HG03439 (cell line): ENCODE measurements around the gene SLC1A6.
"Not testable (repeated sequence)": the region's sequence is repeated elsewhere in the genome, so short reads cannot be mapped to it uniquely, and the experiment has no call there.

ENCODE experiments used
- ATAC-seq: cut with Tn5 transposase; IDR thresholded peaks from one replicate; pipeline ENCODE4 v1.9.1; 2021; ENCODE audit warnings: mild to moderate bottlenecking, moderate library complexity; ENCODE audit not compliant: unreplicated experiment

The SLC1A6 gene

GRCh38 chr19:14959263-14959662, 20.4 kb downstream of the SLC1A6 start:
- no peak for ATAC-seq

DNA sequence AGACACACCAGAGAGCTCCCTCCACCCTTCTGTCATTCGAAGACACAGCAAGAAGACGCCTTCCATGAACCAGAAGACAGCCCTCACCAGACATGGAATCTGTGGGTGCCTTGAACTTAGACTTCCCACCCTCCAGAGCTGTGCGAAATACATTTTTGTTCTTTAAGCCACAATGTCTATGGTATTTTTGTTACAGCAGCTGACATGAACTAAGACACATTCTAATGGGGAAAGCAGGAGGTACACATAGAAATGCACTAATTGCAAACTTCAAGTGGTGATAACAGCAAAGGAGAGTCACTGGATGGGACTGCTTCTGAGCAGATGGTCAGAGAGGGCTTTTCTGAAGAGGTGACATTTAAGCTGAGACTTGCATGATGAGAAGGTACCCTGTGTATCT, 22.2 kb downstream of the SLC1A6 start:
- no peak for ATAC-seq

GRCh38 chr19:14954071-14954655, 25.5 kb downstream of the SLC1A6 start:
- no peak for ATAC-seq

DNA sequence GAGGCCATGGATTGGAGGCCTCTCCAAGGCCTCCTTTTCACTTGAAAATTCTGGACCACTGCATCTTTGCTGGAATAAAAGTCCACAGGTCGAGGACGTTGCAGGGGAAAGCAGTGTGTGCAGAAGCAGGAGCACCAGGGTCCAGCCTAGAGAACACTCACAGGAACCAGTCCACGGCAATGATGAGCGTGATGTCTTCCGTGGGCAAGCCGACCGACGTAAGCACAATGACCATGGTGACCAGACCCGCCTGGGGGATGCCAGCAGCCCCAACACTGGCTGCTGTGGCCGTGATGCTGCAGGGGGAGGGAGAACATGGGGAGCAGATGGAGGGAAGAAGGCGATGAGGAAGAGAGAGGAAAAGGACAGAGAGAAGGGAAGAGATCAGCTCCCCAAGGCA, 26.9 kb downstream of the SLC1A6 start:
- no peak for ATAC-seq

DNA sequence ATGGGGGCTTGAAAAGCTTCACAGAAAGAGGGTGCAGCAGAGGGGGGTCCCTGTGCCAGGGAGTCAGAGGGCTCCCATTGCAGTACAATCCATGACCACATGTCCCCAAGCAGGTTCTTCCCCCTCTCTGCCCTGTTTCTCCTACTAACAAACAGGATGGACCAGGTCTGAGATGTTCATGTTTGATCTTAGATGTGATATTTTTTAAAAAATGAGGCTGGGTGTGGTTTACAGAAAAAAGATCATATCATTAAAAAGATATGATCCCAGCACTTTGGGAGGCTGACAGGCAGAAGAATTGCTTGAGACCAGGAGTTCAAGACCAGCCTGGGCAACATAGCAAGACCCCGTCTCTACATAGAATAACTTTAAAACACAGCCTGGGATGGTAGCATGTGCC, 29.2 kb downstream of the SLC1A6 start:
- no peak for ATAC-seq

DNA sequence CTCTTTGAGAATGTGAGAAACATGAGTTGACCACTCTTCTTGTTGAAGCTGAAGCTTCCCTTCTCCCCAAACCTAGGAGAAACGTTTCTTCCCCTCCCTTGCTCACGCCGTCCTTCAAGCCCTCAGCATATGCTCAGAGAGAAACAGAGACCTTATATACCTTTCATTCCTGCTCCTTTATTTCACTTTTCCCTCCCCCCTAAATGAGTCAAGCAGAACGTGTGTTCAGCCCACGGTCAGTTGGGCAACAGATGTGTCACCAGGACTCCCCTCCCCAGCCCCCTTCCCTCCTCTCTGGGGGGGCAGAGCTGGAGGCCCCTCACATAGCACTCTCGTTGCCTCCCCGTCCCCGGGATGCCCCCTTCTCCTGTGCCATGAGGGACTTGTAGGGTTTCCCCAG, 29.8 kb downstream of the SLC1A6 start:
- ATAC-seq: no peak

GRCh38 chr19:14949413-14949812, 30.3 kb downstream of the SLC1A6 start:
- ATAC-seq: not testable (repeated sequence)

DNA sequence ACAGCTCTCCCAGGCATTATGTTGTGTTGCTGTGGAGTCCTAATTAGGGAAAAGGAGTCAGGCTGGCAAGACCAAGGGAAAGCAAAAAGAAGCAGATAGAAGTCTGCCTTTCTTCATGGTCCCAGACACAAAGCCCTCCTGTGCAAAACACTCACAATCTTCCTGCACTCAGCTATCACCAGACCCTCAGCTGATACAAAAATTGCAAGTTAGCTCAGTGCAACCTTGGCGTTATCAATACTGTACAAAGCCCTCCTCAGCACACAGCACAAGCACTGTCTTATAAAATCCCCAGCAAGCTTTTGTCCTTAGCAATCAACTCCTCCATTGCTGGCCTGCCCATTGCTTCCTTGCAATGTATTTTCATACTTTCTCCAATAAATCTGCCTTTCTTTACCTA, 35.2 kb downstream of the SLC1A6 start:
- ATAC-seq: no peak

GRCh38 chr19:14943601-14944000, 36.1 kb downstream of the SLC1A6 start:
- no peak for ATAC-seq

- ATAC-seq: no peak
Measured at GRCh38 chr19:14941189-14941588, 38.5 kb downstream of the SLC1A6 start, which contains the start of gene OR7C2. Gene OR7C2, plus strand, starts transcription at chr19:14941489. Its CDS starts 0 bp downstream, at chr19:14941489.

DNA sequence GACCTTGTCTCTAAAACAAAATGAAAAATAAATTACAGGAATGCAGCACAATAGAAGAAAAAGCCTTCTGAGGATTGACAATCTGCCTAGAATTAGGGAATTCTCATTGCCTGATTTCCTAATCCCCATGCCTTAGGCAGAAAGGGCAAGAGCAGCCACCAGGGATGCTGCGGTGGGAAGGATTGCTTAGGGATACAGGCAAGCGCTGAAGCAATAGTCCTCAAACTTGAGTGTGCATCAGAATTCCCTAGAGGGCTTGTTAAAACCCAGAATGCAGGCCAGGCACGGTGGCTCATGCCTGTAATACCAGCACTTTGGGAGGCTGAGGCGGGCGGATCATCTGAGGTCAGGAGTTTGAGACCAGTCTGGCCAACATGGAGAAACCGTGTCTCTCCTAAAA, 39.4 kb downstream of the SLC1A6 start:
- no peak for ATAC-seq

GRCh38 chr19:14933506-14933905, 46.2 kb downstream of the SLC1A6 start:
- ATAC-seq: no peak

DNA sequence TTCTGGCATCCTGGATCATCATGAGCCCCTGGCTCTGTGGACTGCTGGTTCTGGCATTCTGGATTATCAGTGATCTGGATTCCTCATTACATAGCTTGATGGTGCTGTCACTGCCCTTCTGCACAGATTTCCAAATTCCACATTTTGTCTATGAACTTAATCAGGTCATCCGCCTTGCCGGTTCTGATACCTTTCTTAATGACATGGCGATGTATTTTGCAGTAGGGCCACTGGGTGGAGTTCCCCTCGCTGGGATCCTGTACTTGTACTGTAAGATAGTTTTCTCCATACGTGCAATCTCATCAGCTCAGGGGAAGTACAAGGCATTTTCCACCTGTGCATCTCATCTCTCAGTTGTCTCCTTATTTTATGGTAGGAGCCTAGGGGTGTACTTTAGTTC, 62.8 kb downstream of the SLC1A6 start:
- ATAC-seq: no peak

DNA sequence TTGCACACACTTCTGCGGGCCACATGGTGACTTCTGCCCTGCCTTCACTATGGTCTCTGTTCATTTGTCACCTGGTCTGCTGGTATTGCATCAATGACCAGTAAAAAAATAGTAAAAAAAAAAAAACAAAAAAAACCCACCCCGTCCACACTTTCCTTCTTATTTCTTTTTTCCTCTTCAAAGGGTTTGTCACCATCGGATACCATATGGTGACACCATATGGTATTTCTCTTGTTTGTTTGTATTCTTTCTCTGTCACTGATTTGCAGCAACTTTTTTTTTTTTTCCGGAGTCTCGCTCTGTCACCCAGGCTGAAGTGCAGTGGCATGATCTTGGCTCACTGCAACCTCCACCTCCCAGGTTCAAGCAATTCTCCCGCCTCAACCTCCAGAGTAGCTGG, 64.5 kb downstream of the SLC1A6 start:
- ATAC-seq: no peak

DNA sequence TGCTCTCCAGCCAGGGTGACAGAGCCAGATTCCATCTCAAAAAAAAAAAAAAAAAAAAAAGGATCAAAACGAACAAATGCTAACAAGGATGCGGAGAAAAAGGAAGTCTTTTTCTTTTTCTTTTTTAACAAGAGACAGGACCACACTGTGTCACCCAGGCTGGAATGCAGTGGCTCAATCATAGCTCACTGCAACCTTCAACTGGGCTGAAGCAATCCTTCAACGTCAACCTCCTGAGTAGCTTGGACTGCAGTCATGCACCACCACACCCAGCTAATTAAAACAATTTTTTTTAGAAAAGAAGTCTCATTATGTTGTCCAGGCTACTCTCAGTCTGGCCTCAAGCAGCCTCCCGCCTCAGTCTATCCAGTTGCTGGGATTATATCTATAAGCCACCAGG, 73.0 kb downstream of the SLC1A6 start:
- ATAC-seq: no peak

GRCh38 chr19:14901675-14902260, 77.9 kb downstream of the SLC1A6 start:
- no peak for ATAC-seq
